Naive thymus-derived CD4-positive, alpha-beta T cell (primary cell): Measurements from ENCODE around the gene LST1. TPM values are rescaled to one million over a fixed set of nuclear protein-coding genes. Genes with fewer than 3 reads are reported as not detected.

Experiments used
- ATAC-seq: fragments of 150-1000 bp; cut with Tn5 transposase; 2 replicates; pipeline ENCODE4 v1.10.0; 2021; ENCODE audit warnings: mild to moderate bottlenecking, moderate library complexity
- CTCF ChIA-PET: fragments of 350-600 bp; sonication (Branson Sonifier 250); formaldehyde crosslinking; loops from one replicate; lab custom pipeline; 2021; ENCODE audit warnings: antibody characterized with exemption; lab: Charles Lee
- POLR2A ChIA-PET: fragments of 350-600 bp; sonication (Branson Sonifier 250); formaldehyde crosslinking; loops from one replicate; lab custom pipeline; 2021; ENCODE audit warnings: antibody characterized with exemption, inconsistent platforms; lab: Charles Lee
- DNase-seq, 9 donors: peaks; one replicate each; pipeline versions ENCODE4 v3.0.0 to v3.0.0-alpha.2; 2020 to 2022; ENCODE audit warnings: mixed read lengths in 1 of 9
- H3K27ac ChIP-seq: one replicate; pipeline ENCODE4 v1.7.0; 2013; ENCODE audit warnings: mild to moderate bottlenecking, low read depth, low read length, moderate library complexity
- H3K27me3 ChIP-seq, 2 donors: one replicate each; pipeline ENCODE4 v1.7.0; 2013; ENCODE audit warnings: low read length in 2 of 2, mild to moderate bottlenecking in 2 of 2, moderate library complexity in 2 of 2; ENCODE audit not compliant: control insufficient read depth in 2 of 2, insufficient read depth in 2 of 2
- H3K36me3 ChIP-seq, 3 experiments: 1 replicate in 2 of 3; 2 replicates in 1 of 3; pipeline ENCODE4 v1.7.0; 2013; ENCODE audit warnings: low read length in 3 of 3, mild to moderate bottlenecking in 3 of 3, moderate library complexity in 1 of 3; ENCODE audit not compliant: insufficient read depth in 3 of 3, control insufficient read depth in 2 of 3
- H3K4me1 ChIP-seq, 2 donors: one replicate each; pipeline ENCODE4 v1.7.0; 2013; ENCODE audit warnings: low read length in 2 of 2, mild to moderate bottlenecking in 2 of 2, moderate library complexity in 1 of 2; ENCODE audit not compliant: control insufficient read depth in 2 of 2, insufficient read depth in 2 of 2
- H3K4me3 ChIP-seq: 2 replicates; pipeline ENCODE4 v1.7.0; 2013; ENCODE audit warnings: mild to moderate bottlenecking, low read length
- H3K9me3 ChIP-seq, 3 experiments: 1 replicate in 2 of 3; 2 replicates in 1 of 3; pipeline ENCODE4 v1.7.0; 2013; ENCODE audit warnings: low read length in 3 of 3; ENCODE audit not compliant: control insufficient read depth in 2 of 3
- H3K27ac Mint-ChIP-seq, 9 donors: one replicate each; pipeline ENCODE4 v1.8.0; 2020 to 2022; ENCODE audit warnings: mixed read lengths in 9 of 9, mild to moderate bottlenecking in 8 of 9, moderate library complexity in 5 of 9, inconsistent platforms in 2 of 9
- H3K27me3 Mint-ChIP-seq, 5 donors: one replicate each; pipeline ENCODE4 v1.8.0; 2021 to 2022; ENCODE audit warnings: mixed read lengths in 5 of 5, mild to moderate bottlenecking in 1 of 5
- H3K36me3 Mint-ChIP-seq, 5 donors: one replicate each; pipeline ENCODE4 v1.8.0; 2020 to 2022; ENCODE audit warnings: mixed read lengths in 5 of 5, mild to moderate bottlenecking in 3 of 5, inconsistent platforms in 1 of 5
- H3K4me1 Mint-ChIP-seq, 7 donors: one replicate each; pipeline ENCODE4 v1.8.0; 2020 to 2022; ENCODE audit warnings: mixed read lengths in 7 of 7, mild to moderate bottlenecking in 3 of 7, inconsistent platforms in 1 of 7
- H3K4me3 Mint-ChIP-seq, 10 donors: one replicate each; pipeline ENCODE4 v1.8.0; 2020 to 2022; ENCODE audit warnings: mild to moderate bottlenecking in 10 of 10, mixed read lengths in 10 of 10, moderate library complexity in 6 of 10, inconsistent platforms in 2 of 10
- H3K9me3 Mint-ChIP-seq, 11 donors: one replicate each; pipeline ENCODE4 v1.8.0; 2020 to 2022; ENCODE audit warnings: mixed read lengths in 11 of 11, mild to moderate bottlenecking in 4 of 11, inconsistent platforms in 1 of 11, moderate library complexity in 1 of 11
- intact Hi-C, 2 donors: fragments of 100-400 bp; cut with micrococcal nuclease; formaldehyde crosslinking; loops; one replicate each; pipeline ENCODE4 v1.15.1; 2023
- polyA plus RNA-seq, 2 donors: library from polyadenylated mRNA; unstranded; fragments of 300-500 nt; fragmentation: Illumina TruSeq; gene quantifications; one replicate each; pipeline ENCODE4 v1.2.3, GENCODE V29; 2021
- total RNA-seq, 6 experiments: library from RNA in 5 of 6; stranded (reverse) in 5 of 6; gene quantifications; 1 replicate in 5 of 6; 2 replicates in 1 of 6; pipeline ENCODE4 v1.2.3 and lab custom pipeline; 2021 to 2026

The LST1 gene
- total and polyA plus RNA-seq, 7 experiments from 2014 or later: 8.4 to 234 (median 16.2) TPM

GRCh38 chr6:31567531-31568370 lies 18.3 kb upstream of the LST1 start:
- peak overlapping the region; percentile 77 for H3K27ac ChIP-seq
- Mint-ChIP-seq H3K27me3 (peaks cover 0 to 46% (median 0%) of the 10 kb centered on the region in 5 donors), H3K4me1 (peaks cover 58 to 88% (median 74%) of the 10 kb centered on the region in 7 donors), H3K9me3 (peaks cover 0 to 2% (median 0%) of the 10 kb centered on the region in 11 donors), H3K27ac (peak overlapping the region; percentile 84 to 99 (median 94)), H3K36me3 (peaks cover 7 to 26% (median 13%) of the 10 kb centered on the region in 5 donors), H3K4me3 (peak overlapping the region; percentile 41 to 77 (median 68))
- H3K4me1 ChIP-seq: peaks cover 47 to 50% of the 10 kb centered on the region in 2 donors
- CTCF ChIA-PET: interaction anchor here (0.6 to 5.1 kb wide), 8 partner anchors 8 to 262 kb away, joined by 3 to 48 read pairs (median 5); partner anchors contain the start of genes LTB and NCR3
- no peaks in the 10 kb centered on the region for H3K9me3 ChIP-seq
- POLR2A ChIA-PET: interaction anchor here (0.6 to 66.4 kb wide), 4 partner anchors 4 to 162 kb away, joined by 3 to 3078 read pairs (median 1540); partner anchors contain the start of genes AIF1, ATP6V1G2, BAG6 and DDAH2
- no peak for DNase-seq
- no peak for ATAC-seq
- H3K36me3 ChIP-seq: peaks cover 0 to 16% (median 0%) of the 10 kb centered on the region in 3 experiments
- intact Hi-C loops: loop anchor here (1.0 to 2.0 kb wide), 4 partner anchors 8 to 53 kb away; partner anchors contain the start of gene PRRC2A (in 1 of the 2)
- H3K27me3 ChIP-seq: no peaks in the 10 kb centered on the region
- H3K4me3 ChIP-seq: peak overlapping the region; percentile 23

GRCh38 chr6:31568537-31568961 lies 17.5 kb upstream of the LST1 start:
- peaks cover 7 to 26% (median 8%) of the 10 kb centered on the region in 5 donors for H3K36me3 Mint-ChIP-seq
- Histone ChIP-seq H3K27me3 (no peaks in the 10 kb centered on the region), H3K36me3 (peaks cover 0 to 16% (median 0%) of the 10 kb centered on the region in 3 experiments), H3K4me1 (peaks cover 55 to 58% of the 10 kb centered on the region in 2 donors), H3K9me3 (no peaks in the 10 kb centered on the region), H3K27ac (peak overlapping the region; percentile 77), H3K4me3 (peak overlapping the region; percentile 23)
- H3K27me3 Mint-ChIP-seq: peaks cover 0 to 41% (median 0%) of the 10 kb centered on the region in 5 donors
- ATAC-seq: peak; percentile 82
- intact Hi-C loops: loop anchor here (1.0 to 2.0 kb wide), 4 partner anchors 8 to 52 kb away; partner anchors contain the start of gene PRRC2A (in 1 of the 2)
- peaks cover 0 to 2% (median 0%) of the 10 kb centered on the region in 11 donors for H3K9me3 Mint-ChIP-seq
- H3K27ac Mint-ChIP-seq: peak overlapping the region; percentile 84 to 99 (median 94)
- peaks cover 57 to 88% (median 77%) of the 10 kb centered on the region in 7 donors for H3K4me1 Mint-ChIP-seq
- H3K4me3 Mint-ChIP-seq: peak overlapping the region; percentile 39 to 77 (median 68)
- peak in 7 of 9 donors; percentile 58 to 84 (median 68) for DNase-seq
- ChIA-PET CTCF (interaction anchor here (0.8 to 5.1 kb wide), 6 partner anchors 9 to 28 kb away, joined by 3 to 48 read pairs (median 4); partner anchors contain the start of genes LTB and NCR3), POLR2A (interaction anchor here (0.7 to 66.4 kb wide), 4 partner anchors 4 to 161 kb away, joined by 3 to 3078 read pairs (median 1540); partner anchors contain the start of genes AIF1, ATP6V1G2, DDAH2 and DDX39B)

GRCh38 chr6:31569861-31570536 lies 16.1 kb upstream of the LST1 start:
- Histone ChIP-seq H3K4me3 (no peak overlapping the region), H3K27me3 (no peaks in the 10 kb centered on the region), H3K9me3 (no peaks in the 10 kb centered on the region), H3K36me3 (peaks cover 0 to 7% (median 0%) of the 10 kb centered on the region in 3 experiments), H3K27ac (peak overlapping the region; percentile 77), H3K4me1 (peaks cover 69 to 73% of the 10 kb centered on the region in 2 donors)
- ChIA-PET CTCF (interaction anchor here (0.6 to 5.1 kb wide), 5 partner anchors 11 to 26 kb away, joined by 4 to 48 read pairs (median 10); partner anchors contain the start of genes LTB and NCR3), POLR2A (interaction anchor here (0.6 to 66.4 kb wide), 4 partner anchors 6 to 102 kb away, joined by 4 to 3078 read pairs (median 1542); partner anchors contain the start of genes AIF1, ATP6V1G2, DDX39B and LST1)
- Mint-ChIP-seq H3K36me3 (peaks cover 0 to 23% (median 4%) of the 10 kb centered on the region in 5 donors), H3K4me3 (peak overlapping the region in 8 of 10 donors; percentile 9 to 99 (median 38)), H3K9me3 (peaks cover 0 to 2% (median 0%) of the 10 kb centered on the region in 11 donors), H3K4me1 (peaks cover 57 to 93% (median 82%) of the 10 kb centered on the region in 7 donors), H3K27ac (peak overlapping the region; percentile 19 to 99 (median 94)), H3K27me3 (peaks cover 0 to 31% (median 0%) of the 10 kb centered on the region in 5 donors)
- intact Hi-C loops: loop anchor here in 1 of 2 donors (2.0 kb wide), 1 partner anchor 51 kb away; the partner anchor contains the start of gene PRRC2A
- no peak for ATAC-seq
- DNase-seq: no peak

- Mint-ChIP-seq H3K4me3 (peak within 1 kb of the TSS; percentile 93 to 99 (median 98)), H3K27ac (peak within 1 kb of the TSS; percentile 97 to 99 (median 99)), H3K9me3 (peaks cover 0 to 2% (median 0%) of the 10 kb centered on the region in 11 donors), H3K36me3 (peaks cover 3 to 38% (median 4%) of the 10 kb centered on the region in 5 donors), H3K4me1 (peaks cover 67 to 100% (median 96%) of the 10 kb centered on the region in 7 donors), H3K27me3 (peaks cover 0 to 25% (median 0%) of the 10 kb centered on the region in 5 donors)
- no peaks in the 10 kb centered on the region for H3K9me3 ChIP-seq
- H3K4me3 ChIP-seq: peak within 1 kb of the TSS; percentile 69
- intact Hi-C loops: loop anchor here (1.0 kb wide), 5 partner anchors 8 to 25 kb away; partner anchors contain the start of genes LTB (in 1 of the 2) and NFKBIL1 (in 1 of the 2)
- peaks cover 72% of the 10 kb centered on the region in 2 donors for H3K4me1 ChIP-seq
- H3K36me3 ChIP-seq: peaks cover 0 to 3% (median 2%) of the 10 kb centered on the region in 3 experiments
- DNase-seq (peak; percentile 52 to 82 (median 77)), ATAC-seq (peak; percentile 74)
- CTCF ChIA-PET: interaction anchor here (2.8 to 18.2 kb wide), 5 partner anchors 9 to 26 kb away, joined by 22 to 687 read pairs (median 48); partner anchors contain the start of genes ATP6V1G2, LST1, LTB and NCR3
- H3K27ac ChIP-seq: peak within 1 kb of the TSS; percentile 97
- POLR2A ChIA-PET: interaction anchor here (0.6 to 66.4 kb wide), 4 partner anchors 8 to 291 kb away, joined by 3 to 3078 read pairs (median 1540); partner anchors contain the start of genes AIF1, ATP6V1G2, DDX39B and LST1
- H3K27me3 ChIP-seq: no peaks in the 10 kb centered on the region
Observed at GRCh38 chr6:31572041-31572911, 13.8 kb upstream of the LST1 start, which contains the start of gene LTA. Gene LTA, plus strand, starts transcription at chr6:31572289. Its CDS starts 454 bp downstream, at chr6:31572743.
